ENCODE data around the gene APH1B. TPM values are rescaled to one million over a fixed set of nuclear protein-coding genes. Genes with fewer than 3 reads are reported as not detected.

APH1B gene
- total and polyA plus RNA-seq, 12 donors: 1.7 to 11.4 (median 7.4) TPM

- Histone ChIP-seq H3K27ac (no peak overlapping the region), H3K9me3 (no peaks in the 10 kb centered on the region), H3K36me3 (peaks cover 0 to 89% (median 5%) of the 10 kb centered on the region in 9 donors), H3K4me1 (peaks cover 0 to 4% (median 0%) of the 10 kb centered on the region in 9 donors), H3K27me3 (no peaks in the 10 kb centered on the region), H3K4me3 (no peak overlapping the region)
- TF ChIP-seq CTCF (IDR thresholded peaks at IDR 0.05): no peak
- intact Hi-C loops (cut with DNase I): loop anchor here in 1 of 10 donors (5.0 kb wide), 1 partner anchor 1208 kb away; no protein-coding TSS in a partner anchor
- ATAC-seq (no peak), DNase-seq (no peak)
- WGBS, 2 donors: 59 to 68% methylated on average over 1 of the region's 1 CpG
Measured at GRCh38 chr15:63264688-63265293, 12.6 kb upstream of the APH1B start.

GRCh38 chr15:63274427-63274826 is 3.0 kb upstream of the APH1B start:
- WGBS, 2 donors: 87 to 92% methylated on average over 3 of the region's 3 CpGs
- ATAC-seq (no peak), DNase-seq (no peak)
- peaks cover 0 to 9% (median 0%) of the 10 kb centered on the region in 9 donors for H3K36me3 ChIP-seq
- no peak overlapping the region for H3K4me3 ChIP-seq
- no peaks in the 10 kb centered on the region for H3K27me3 ChIP-seq
- H3K9me3 ChIP-seq: no peaks in the 10 kb centered on the region
- H3K4me1 ChIP-seq: peaks cover 0 to 25% (median 9%) of the 10 kb centered on the region in 9 donors
- no peak for TF ChIP-seq CTCF (IDR thresholded peaks at IDR 0.05)
- intact Hi-C loops (cut with DNase I): loop anchor here in 5 of 10 donors (10.0 kb wide), 5 partner anchors 80 to 490 kb away; partner anchors contain the start of genes RPS27L (in 2 of the 5) and RAB8B (in 1 of the 5)
- H3K27ac ChIP-seq: no peak overlapping the region

GRCh38 chr15:63276342-63277037 is 915 bp upstream of the APH1B start:
- no peak for TF ChIP-seq CTCF (IDR thresholded peaks at IDR 0.05)
- peak in 7 of 8 donors; percentile 1 to 35 (median 8) for ATAC-seq
- H3K36me3 ChIP-seq: peaks cover 0 to 22% (median 0%) of the 10 kb centered on the region in 9 donors
- H3K9me3 ChIP-seq: no peaks in the 10 kb centered on the region
- intact Hi-C loops (cut with DNase I): loop anchor here in 7 of 10 donors (5.0 to 10.0 kb wide), 8 partner anchors 82 to 492 kb away; partner anchors contain the start of genes RPS27L (in 4 of the 7) and RAB8B (in 2 of the 7)
- peaks cover 0 to 25% (median 9%) of the 10 kb centered on the region in 9 donors for H3K4me1 ChIP-seq
- peak overlapping the region; percentile 22 to 93 (median 84) for H3K4me3 ChIP-seq
- no peak for DNase-seq
- peak overlapping the region in 9 of 10 donors; percentile 6 to 86 (median 81) for H3K27ac ChIP-seq
- no peaks in the 10 kb centered on the region for H3K27me3 ChIP-seq
- WGBS, 2 donors: 27 to 33% methylated on average over 11 of the region's 11 CpGs

GRCh38 chr15:63277893-63278456 is 570 bp downstream of the APH1B start:
- no peaks in the 10 kb centered on the region for H3K27me3 ChIP-seq
- peaks cover 0 to 37% (median 14%) of the 10 kb centered on the region in 9 donors for H3K4me1 ChIP-seq
- no peaks in the 10 kb centered on the region for H3K9me3 ChIP-seq
- peak in 2 of 8 donors; percentile 7 to 42 for ATAC-seq
- no peak for DNase-seq
- peak overlapping the region; percentile 22 to 92 (median 86) for H3K27ac ChIP-seq
- H3K36me3 ChIP-seq: peaks cover 0 to 24% (median 0%) of the 10 kb centered on the region in 9 donors
- intact Hi-C loops (cut with DNase I): loop anchor here in 7 of 10 donors (5.0 to 10.0 kb wide), 8 partner anchors 83 to 493 kb away; partner anchors contain the start of genes RPS27L (in 4 of the 7) and RAB8B (in 2 of the 7)
- TF ChIP-seq CTCF (IDR thresholded peaks at IDR 0.05): no peak
- 19 to 23% methylated on average over 17 of the region's 17 CpGs for WGBS, 2 donors
- H3K4me3 ChIP-seq: peak overlapping the region; percentile 68 to 93 (median 84)
